HCT116 (cell line): ENCODE results near the gene ZNF333. TPM values are rescaled to one million over a fixed set of nuclear protein-coding genes. Genes with fewer than 3 reads are reported as not detected.
"Not testable (repeated sequence)": the region's sequence is repeated elsewhere in the genome, so short reads cannot be mapped to it uniquely, and the experiment has no call there.

Experiments
- ATAC-seq: fragments of 200-7000 bp; cut with Tn5 transposase; 2 replicates; pipeline ENCODE4 v1.9.1; 2020; ENCODE audit warnings: mild to moderate bottlenecking, moderate library complexity
- BruUV-seq: library from RNA; stranded (reverse); fragments of 400-500 nt; replicated peaks from 2 replicates; lab custom pipeline; 2021; lab: Mats Ljungman, UMichigan
- CTCF ChIA-PET: fragments of 300-600 bp; sonication (Branson Sonifier 250); formaldehyde crosslinking; loops from one replicate; lab custom pipeline; 2021; ENCODE audit warnings: antibody characterized with exemption; lab: Charles Lee
- POLR2A ChIA-PET: fragments of 300-600, 350-600 bp; sonication (Branson Sonifier 250); formaldehyde crosslinking; loops from one replicate; lab custom pipeline; 2021; ENCODE audit warnings: antibody characterized with exemption; lab: Charles Lee
- RAD21 ChIA-PET, 2 experiments: fragments of 300-600 bp; sonication (Branson Sonifier 250); formaldehyde crosslinking; loops; one replicate each; lab custom pipeline; 2023; ENCODE audit warnings: low total read pairs in 2 of 2; ENCODE audit not compliant: uncharacterized antibody in 2 of 2, unreplicated experiment in 2 of 2, low non-redundant PET in 1 of 2; lab: Charles Lee
- DNase-seq: peaks from one replicate; pipeline ENCODE4 v3.0.0-alpha.2; 2010; ENCODE audit warnings: low read depth, low spot score
- H2AFZ ChIP-seq: fragments of 200-600 bp; shearing (Covaris generic), sonication (generic); 2 replicates; pipeline ENCODE4 v1.6.1; 2017; ENCODE audit warnings: low read depth, mixed run types, mixed read lengths, antibody characterized with exemption, low read length; ENCODE audit not compliant: poor library complexity, severe bottlenecking
- H3K27ac ChIP-seq: 2 replicates; pipeline ENCODE4 v1.5.1; 2012; ENCODE audit warnings: low read depth, low read length
- H3K27me3 ChIP-seq: fragments of 200-600 bp; sonication (generic); 2 replicates; pipeline ENCODE4 v1.6.1; 2016; ENCODE audit warnings: mixed run types, low read length, mixed read lengths; ENCODE audit not compliant: insufficient read depth
- H3K36me3 ChIP-seq, 2 experiments: fragments of 200-500 bp in 1 of 2; fragments of 200-600 bp in 1 of 2; sonication (Bioruptor generic) in 1 of 2; sonication (generic) in 1 of 2; 2 replicates each; pipeline versions ENCODE4 v1.5.1 to v1.6.1; 2014 to 2016; ENCODE audit warnings: low read length in 2 of 2, inconsistent platforms in 1 of 2, mixed read lengths in 1 of 2, mixed run types in 1 of 2; ENCODE audit not compliant: insufficient read depth in 2 of 2, control insufficient read depth in 1 of 2
- H3K4me1 ChIP-seq, 2 experiments: fragments of 200-600 bp in 1 of 2; sonication (generic) in 1 of 2; 2 replicates each; pipeline versions ENCODE4 v1.5.1 to v1.6.1; 2012 to 2017; ENCODE audit warnings: low read length in 2 of 2, inconsistent platforms in 1 of 2, mild to moderate bottlenecking in 1 of 2, mixed read lengths in 1 of 2, mixed run types in 1 of 2, moderate library complexity in 1 of 2; ENCODE audit not compliant: insufficient read depth in 2 of 2, control insufficient read depth in 1 of 2
- H3K4me2 ChIP-seq: fragments of 200-600 bp; sonication (generic); 2 replicates; pipeline ENCODE4 v1.6.1; 2017; ENCODE audit warnings: mixed run types, low read length, mixed read lengths
- H3K4me3 ChIP-seq, 2 experiments: fragments of 200-600 bp in 1 of 2; sonication (generic) in 1 of 2; replicated peaks in 1 of 2; 2 replicates each; pipeline ENCODE4 v1.5.1; 2011 to 2016; ENCODE audit warnings: low read length in 2 of 2, control low read depth in 1 of 2, low read depth in 1 of 2, mild to moderate bottlenecking in 1 of 2, mixed read lengths in 1 of 2, mixed run types in 1 of 2
- H3K79me2 ChIP-seq: fragments of 200-600 bp; sonication (generic); 2 replicates; pipeline ENCODE4 v1.6.1; 2017; ENCODE audit warnings: mild to moderate bottlenecking, mixed run types, low read length, moderate library complexity, mixed read lengths; ENCODE audit not compliant: insufficient read depth
- H3K9ac ChIP-seq: fragments of 200-600 bp; sonication (generic); 2 replicates; pipeline ENCODE4 v1.6.1; 2016; ENCODE audit warnings: low read length, mixed read lengths
- H3K9me2 ChIP-seq: fragments of 200-600 bp; sonication (generic), shearing (Covaris generic); 2 replicates; pipeline ENCODE4 v1.6.1; 2017; ENCODE audit warnings: mixed run types, mild to moderate bottlenecking, moderate library complexity; ENCODE audit not compliant: insufficient read depth
- H3K9me3 ChIP-seq, 2 experiments: fragments of 200-500 bp in 1 of 2; fragments of 200-600 bp in 1 of 2; sonication (Bioruptor generic) in 1 of 2; sonication (generic) in 1 of 2; 2 replicates each; pipeline ENCODE4 v1.6.1; 2014 to 2017; ENCODE audit warnings: low read length in 2 of 2, mixed read lengths in 2 of 2, inconsistent platforms in 1 of 2, low read depth in 1 of 2, mild to moderate bottlenecking in 1 of 2, mixed run types in 1 of 2, moderate library complexity in 1 of 2; ENCODE audit not compliant: control insufficient read depth in 1 of 2, insufficient read depth in 1 of 2
- H4K20me1 ChIP-seq: fragments of 200-600 bp; sonication (generic), shearing (Covaris generic); 2 replicates; pipeline ENCODE4 v1.6.1; 2017; ENCODE audit warnings: mixed run types, mild to moderate bottlenecking, moderate library complexity; ENCODE audit not compliant: insufficient read depth
- POLR2AphosphoS5 ChIP-seq: IDR thresholded peaks from 2 replicates; pipeline ENCODE4 v1.6.1; 2011; ENCODE audit warnings: mild to moderate bottlenecking, low read depth, low read length, moderate library complexity
- REST ChIP-seq: IDR thresholded peaks from 2 replicates; pipeline ENCODE4 v1.6.1; 2012; ENCODE audit warnings: low read depth
- SIN3A ChIP-seq: IDR thresholded peaks from 2 replicates; pipeline ENCODE4 v1.6.1; 2012; ENCODE audit warnings: low read depth
- SRF ChIP-seq: IDR thresholded peaks from 2 replicates; pipeline ENCODE4 v1.6.1; 2012; ENCODE audit warnings: low read depth
- ZBTB33 ChIP-seq: IDR thresholded peaks from 2 replicates; pipeline ENCODE4 v1.6.1; 2011; ENCODE audit warnings: mild to moderate bottlenecking, low read length, moderate library complexity; ENCODE audit not compliant: insufficient replicate concordance; ENCODE audit errors: extremely low read depth
- intact Hi-C: fragments of 100-400 bp; cut with micrococcal nuclease; formaldehyde crosslinking; loops from 2 replicates; pipeline ENCODE4 v1.10.0; 2022
- total RNA-seq: library from RNA; stranded (reverse); gene quantifications from one replicate; pipeline ENCODE4 v1.2.1, GENCODE V29; 2021; ENCODE audit not compliant: unreplicated experiment

Gene ZNF333
- total RNA-seq, 1 experiment from 2014 or later, result 9.2 TPM

GRCh38 chr19:14772995-14773394 lies 83.1 kb downstream of the ZNF333 start (continued):
- TF ChIP-seq POLR2AphosphoS5, result no peak
- TF ChIP-seq SRF, result no peak
- no peak for TF ChIP-seq REST

- DNase-seq, H4K20me1 ChIP-seq, ATAC-seq, H3K27me3 ChIP-seq, CTCF ChIA-PET, H2AFZ ChIP-seq, H3K4me1 ChIP-seq, H3K27ac ChIP-seq, BruUV-seq, H3K79me2 ChIP-seq, H3K4me3 ChIP-seq, POLR2A ChIA-PET, intact Hi-C loops, H3K9ac ChIP-seq, H3K4me2 ChIP-seq, H3K9me2 ChIP-seq, RAD21 ChIA-PET, H3K9me3 ChIP-seq: not testable (repeated sequence)
- H3K36me3 ChIP-seq, result peaks cover 5 to 12% of the 10 kb centered on the region in 2 experiments; a peak in 2 of 4 replicates
Observed at GRCh38 chr19:14773722-14774121, 83.9 kb downstream of the ZNF333 start.

- no peaks in the 10 kb centered on the region for H3K9me2 ChIP-seq
- DNase-seq, result no peak
- no peaks in the 10 kb centered on the region for H3K9me3 ChIP-seq
- ChIA-PET RAD21 (no interaction called here), POLR2A (no interaction called here), CTCF (interaction anchor here (1.1 kb wide), 1 partner anchor 12 kb away, joined by 3 read pairs; no protein-coding TSS in a partner anchor)
- no peak overlapping the region for H3K27ac ChIP-seq
- H4K20me1 ChIP-seq, result no peaks in the 10 kb centered on the region
- no TSS peak for BruUV-seq
- no peak for TF ChIP-seq ZBTB33
- TF ChIP-seq SRF, result no peak
- no peak for TF ChIP-seq SIN3A
- no peak overlapping the region for H3K4me3 ChIP-seq
- intact Hi-C loops, result no loop called here
- ATAC-seq, result no peak
- no peak overlapping the region for H2AFZ ChIP-seq
- H3K36me3 ChIP-seq, result peaks cover 5 to 12% of the 10 kb centered on the region in 2 experiments; a peak in 1 of 4 replicates
- no peak overlapping the region for H3K9ac ChIP-seq
- no peaks in the 10 kb centered on the region for H3K27me3 ChIP-seq
- no peak overlapping the region for H3K4me2 ChIP-seq
- peaks cover 6 to 8% of the 10 kb centered on the region in 2 experiments; a peak in 3 of 4 replicates for H3K4me1 ChIP-seq
- H3K79me2 ChIP-seq, result 0 out of 2 replicates have a peak, but pooled peaks cover 4% of the 10 kb centered on the region
Observed at GRCh38 chr19:14774373-14774772, 84.5 kb downstream of the ZNF333 start.
